ENCODE results near the gene CLIC3.

The CLIC3 gene

GRCh38 chr9:136997371-136997770 lies 1.0 kb upstream of the CLIC3 start:
- Histone ChIP-seq H3K27me3 (ENCODE audit: insufficient read depth, insufficient read length) (no peaks in the 10 kb centered on the region), H3K9me3 (ENCODE audit: insufficient read depth, low read length) (no peaks in the 10 kb centered on the region), H3K4me3 (ENCODE audit: insufficient read length, low read depth) (no peak overlapping the region), H3K9ac (ENCODE audit: insufficient read length, low read depth) (peak overlapping the region; percentile 57), H3K4me1 (ENCODE audit: insufficient read depth, insufficient read length) (peaks cover 25% of the 10 kb centered on the region), H3K36me3 (ENCODE audit: insufficient read depth, insufficient read length, low read length) (peaks cover 27% of the 10 kb centered on the region)
- TF ChIP-seq SUZ12 (IDR thresholded peaks at IDR 0.05; ENCODE audit: extremely low read depth, insufficient read depth, insufficient read length), result no peak
- TF ChIP-seq YY1 (IDR thresholded peaks at IDR 0.05; ENCODE audit: insufficient read depth, insufficient read length), result no peak
- no peak for TF ChIP-seq ZNF274 (IDR thresholded peaks at IDR 0.05; ENCODE audit: low read depth, low read length)
- no peak for DNase-seq (ENCODE audit: low read depth, low spot score)

GRCh38 chr9:136995772-136996311 lies 526 bp downstream of the CLIC3 start:
- DNase-seq (ENCODE audit: low read depth, low spot score), result no peak
- no peak overlapping the region for H3K4me3 ChIP-seq (ENCODE audit: insufficient read length, low read depth)

GRCh38 chr9:136995362-136995761 lies 1.0 kb downstream of the CLIC3 start:
- Histone ChIP-seq H3K27me3 (ENCODE audit: insufficient read depth, insufficient read length) (no peaks in the 10 kb centered on the region), H3K36me3 (ENCODE audit: insufficient read depth, insufficient read length, low read length) (peaks cover 27% of the 10 kb centered on the region), H3K4me3 (ENCODE audit: insufficient read length, low read depth) (no peak overlapping the region), H3K4me1 (ENCODE audit: insufficient read depth, insufficient read length) (peaks cover 28% of the 10 kb centered on the region), H3K9ac (ENCODE audit: insufficient read length, low read depth) (no peak overlapping the region), H3K9me3 (ENCODE audit: insufficient read depth, low read length) (peaks cover 9% of the 10 kb centered on the region; the same call in 1 of the 2 replicates)
- TF ChIP-seq ZNF274 (IDR thresholded peaks at IDR 0.05; ENCODE audit: low read depth, low read length), result no peak
- no peak for TF ChIP-seq SUZ12 (IDR thresholded peaks at IDR 0.05; ENCODE audit: extremely low read depth, insufficient read depth, insufficient read length)
- no peak for TF ChIP-seq YY1 (IDR thresholded peaks at IDR 0.05; ENCODE audit: insufficient read depth, insufficient read length)
- no peak for DNase-seq (ENCODE audit: low read depth, low spot score)

More at GRCh38 chr9:136995772-136996311, 526 bp downstream of the CLIC3 start:
- TF ChIP-seq YY1 (IDR thresholded peaks at IDR 0.05; ENCODE audit: insufficient read depth, insufficient read length) (no peak), SUZ12 (IDR thresholded peaks at IDR 0.05; ENCODE audit: extremely low read depth, insufficient read depth, insufficient read length) (no peak), ZNF274 (IDR thresholded peaks at IDR 0.05; ENCODE audit: low read depth, low read length) (no peak)
- peaks cover 25% of the 10 kb centered on the region for H3K4me1 ChIP-seq (ENCODE audit: insufficient read depth, insufficient read length)
- peaks cover 4% of the 10 kb centered on the region; the same call in 1 of the 2 replicates for H3K9me3 ChIP-seq (ENCODE audit: insufficient read depth, low read length)
- H3K27me3 ChIP-seq (ENCODE audit: insufficient read depth, insufficient read length), result no peaks in the 10 kb centered on the region
- H3K9ac ChIP-seq (ENCODE audit: insufficient read length, low read depth), result peak overlapping the region; percentile 64
- H3K36me3 ChIP-seq (ENCODE audit: insufficient read depth, insufficient read length, low read length), result peaks cover 27% of the 10 kb centered on the region

GRCh38 chr9:136994888-136995230 lies 1.5 kb downstream of the CLIC3 start:
- Histone ChIP-seq H3K9ac (ENCODE audit: insufficient read length, low read depth) (no peak overlapping the region), H3K4me3 (ENCODE audit: insufficient read length, low read depth) (no peak overlapping the region), H3K9me3 (ENCODE audit: insufficient read depth, low read length) (peaks cover 10% of the 10 kb centered on the region; the same call in 1 of the 2 replicates), H3K27me3 (ENCODE audit: insufficient read depth, insufficient read length) (no peaks in the 10 kb centered on the region), H3K4me1 (ENCODE audit: insufficient read depth, insufficient read length) (peaks cover 30% of the 10 kb centered on the region), H3K36me3 (ENCODE audit: insufficient read depth, insufficient read length, low read length) (peaks cover 27% of the 10 kb centered on the region)
- no peak for DNase-seq (ENCODE audit: low read depth, low spot score)
- TF ChIP-seq YY1 (IDR thresholded peaks at IDR 0.05; ENCODE audit: insufficient read depth, insufficient read length) (no peak), ZNF274 (IDR thresholded peaks at IDR 0.05; ENCODE audit: low read depth, low read length) (no peak), SUZ12 (IDR thresholded peaks at IDR 0.05; ENCODE audit: extremely low read depth, insufficient read depth, insufficient read length) (no peak)

GRCh38 chr9:136994180-136994887 lies 2.0 kb downstream of the CLIC3 start:
- Histone ChIP-seq H3K4me1 (ENCODE audit: insufficient read depth, insufficient read length) (peaks cover 33% of the 10 kb centered on the region), H3K4me3 (ENCODE audit: insufficient read length, low read depth) (no peak overlapping the region), H3K9me3 (ENCODE audit: insufficient read depth, low read length) (peaks cover 10% of the 10 kb centered on the region; the same call in 1 of the 2 replicates), H3K9ac (ENCODE audit: insufficient read length, low read depth) (peak overlapping the region; percentile 3), H3K36me3 (ENCODE audit: insufficient read depth, insufficient read length, low read length) (peaks cover 27% of the 10 kb centered on the region), H3K27me3 (ENCODE audit: insufficient read depth, insufficient read length) (no peaks in the 10 kb centered on the region)
- TF ChIP-seq SUZ12 (IDR thresholded peaks at IDR 0.05; ENCODE audit: extremely low read depth, insufficient read depth, insufficient read length), result no peak
- no peak for TF ChIP-seq YY1 (IDR thresholded peaks at IDR 0.05; ENCODE audit: insufficient read depth, insufficient read length)
- no peak for TF ChIP-seq ZNF274 (IDR thresholded peaks at IDR 0.05; ENCODE audit: low read depth, low read length)
- DNase-seq (ENCODE audit: low read depth, low spot score), result no peak

- peaks cover 27% of the 10 kb centered on the region for H3K36me3 ChIP-seq (ENCODE audit: insufficient read depth, insufficient read length, low read length)
- peaks cover 10% of the 10 kb centered on the region; the same call in 1 of the 2 replicates for H3K9me3 ChIP-seq (ENCODE audit: insufficient read depth, low read length)
- H3K9ac ChIP-seq (ENCODE audit: insufficient read length, low read depth), result peak overlapping the region; percentile 92
- peaks cover 31% of the 10 kb centered on the region for H3K4me1 ChIP-seq (ENCODE audit: insufficient read depth, insufficient read length)
- peak overlapping the region; percentile 94 for H3K4me3 ChIP-seq (ENCODE audit: insufficient read length, low read depth)
- no peaks in the 10 kb centered on the region for H3K27me3 ChIP-seq (ENCODE audit: insufficient read depth, insufficient read length)
- TF ChIP-seq ZNF274 (IDR thresholded peaks at IDR 0.05; ENCODE audit: low read depth, low read length) (no peak), SUZ12 (IDR thresholded peaks at IDR 0.05; ENCODE audit: extremely low read depth, insufficient read depth, insufficient read length) (no peak), YY1 (IDR thresholded peaks at IDR 0.05; ENCODE audit: insufficient read depth, insufficient read length) (no peak)
- peak; percentile 20 for DNase-seq (ENCODE audit: low read depth, low spot score)
Observed at GRCh38 chr9:136992819-136993369, 3.5 kb downstream of the CLIC3 start.
